Activated CD4-positive, alpha-beta T cell treated with anti-CD3 and anti-CD28 coated beads for 36 hours (primary cell): ENCODE data around the gene LONP2. TPM values are rescaled to one million over a fixed set of nuclear protein-coding genes. Genes with fewer than 3 reads are reported as not detected.
A peak's percentile ranks its signal among the peaks of the same experiment; 100 is the strongest.
"Not testable (repeated sequence)": the region's sequence is repeated elsewhere in the genome, so short reads cannot be mapped to it uniquely, and the experiment has no call there.

Experiments
- ATAC-seq: fragments of 200-7000 bp; cut with Tn5 transposase; one replicate; pipeline ENCODE4 v1.10.0; 2021; ENCODE audit warnings: mild to moderate bottlenecking, moderate library complexity
- CTCF ChIA-PET: fragments of 350-600 bp; sonication (Branson Sonifier 250); formaldehyde crosslinking; loops from one replicate; lab custom pipeline; 2021; ENCODE audit warnings: antibody characterized with exemption; lab: Charles Lee
- POLR2A ChIA-PET: fragments of 350-600 bp; sonication (Branson Sonifier 250); formaldehyde crosslinking; loops from one replicate; lab custom pipeline; 2021; ENCODE audit warnings: antibody characterized with exemption, inconsistent platforms; lab: Charles Lee
- DNase-seq: peaks from one replicate; pipeline ENCODE4 v3.0.0-alpha.2; 2020
- H3K27ac Mint-ChIP-seq: one replicate; pipeline ENCODE4 v1.8.0; 2021; ENCODE audit warnings: mixed read lengths
- H3K27me3 Mint-ChIP-seq: one replicate; pipeline ENCODE4 v1.8.0; 2021; ENCODE audit warnings: mixed read lengths
- H3K36me3 Mint-ChIP-seq: one replicate; pipeline ENCODE4 v1.8.0; 2021; ENCODE audit warnings: low read depth, mixed read lengths
- H3K4me1 Mint-ChIP-seq: one replicate; pipeline ENCODE4 v1.8.0; 2021; ENCODE audit warnings: mixed read lengths
- H3K4me3 Mint-ChIP-seq: one replicate; pipeline ENCODE4 v1.8.0; 2021; ENCODE audit warnings: mild to moderate bottlenecking, moderate library complexity, mixed read lengths
- H3K9me3 Mint-ChIP-seq: one replicate; pipeline ENCODE4 v1.8.0; 2021; ENCODE audit warnings: low read depth, mixed read lengths
- intact Hi-C, 2 experiments: fragments of 100-400 bp; cut with DNase I in 1 of 2; cut with micrococcal nuclease in 1 of 2; formaldehyde crosslinking; loops; one replicate each; pipeline versions ENCODE4 v1.14.2 to v1.15.1; 2022 to 2024; cut with DNase I, micrococcal nuclease
- total RNA-seq, 2 experiments: library from RNA; stranded (reverse); gene quantifications; one replicate each; pipeline ENCODE4 v1.2.3, GENCODE V29; 2021

Gene LONP2
- total RNA-seq, 2 experiments from 2014 or later: 60.3 to 63.2 TPM

DNA sequence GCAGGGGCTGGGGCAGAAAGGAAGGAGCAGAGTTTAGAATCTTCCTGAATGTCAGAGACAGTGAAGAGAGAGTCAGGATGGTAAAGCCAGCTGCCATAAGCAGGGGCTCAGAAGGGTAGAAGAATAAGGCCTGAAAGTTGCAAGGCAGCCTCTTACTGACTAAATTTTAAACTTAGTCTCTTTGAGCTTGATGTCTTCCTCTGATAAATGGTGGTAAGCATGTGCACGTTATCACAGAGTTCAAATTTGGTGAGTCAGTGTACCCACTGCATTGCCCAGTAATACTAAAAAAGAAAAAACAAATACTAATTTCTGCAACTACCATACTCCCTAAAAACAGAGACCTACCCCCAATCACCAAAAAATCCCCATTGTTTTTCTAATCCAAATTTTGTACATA, 96.0 kb downstream of the LONP2 start:
- no peak for DNase-seq
- intact Hi-C loops: no loop called here
- Mint-ChIP-seq H3K4me1 (peaks cover 19% of the 10 kb centered on the region), H3K4me3 (no peak overlapping the region), H3K9me3 (no peaks in the 10 kb centered on the region), H3K36me3 (peaks cover 47% of the 10 kb centered on the region), H3K27ac (peak overlapping the region; percentile 61), H3K27me3 (no peaks in the 10 kb centered on the region)
- CTCF ChIA-PET: interaction anchor here (0.9 kb wide), 1 partner anchor 10 kb away, joined by 3 read pairs; no protein-coding TSS in a partner anchor
- peak; percentile 60 for ATAC-seq
- POLR2A ChIA-PET: interaction anchor here (0.5 kb wide), 1 partner anchor 21 kb away, joined by 3 read pairs; no protein-coding TSS in a partner anchor

- H3K36me3 Mint-ChIP-seq: peaks cover 38% of the 10 kb centered on the region
- ChIA-PET CTCF (no interaction called here), POLR2A (no interaction called here)
- H3K27me3 Mint-ChIP-seq: no peaks in the 10 kb centered on the region
- intact Hi-C loops: no loop called here
- peaks cover 21% of the 10 kb centered on the region for H3K4me1 Mint-ChIP-seq
- DNase-seq: no peak
- H3K9me3 Mint-ChIP-seq: no peaks in the 10 kb centered on the region
- ATAC-seq: no peak
- no peak overlapping the region for H3K4me3 Mint-ChIP-seq
- no peak overlapping the region for H3K27ac Mint-ChIP-seq
These were observed 98.5 kb downstream of the LONP2 start for GRCh38 chr16:48342591-48342990.

GRCh38 chr16:48347191-48347865, 103.2 kb downstream of the LONP2 start:
- ATAC-seq (peak; percentile 40), DNase-seq (no peak)
- H3K27me3 Mint-ChIP-seq: no peaks in the 10 kb centered on the region
- H3K9me3 Mint-ChIP-seq: no peaks in the 10 kb centered on the region
- no peak overlapping the region for H3K27ac Mint-ChIP-seq
- POLR2A ChIA-PET: no interaction called here
- CTCF ChIA-PET: interaction anchor here (0.6 to 2.8 kb wide), 4 partner anchors 64 to 276 kb away, joined by 3 to 12 read pairs (median 4); no protein-coding TSS in a partner anchor
- peaks cover 41% of the 10 kb centered on the region for H3K36me3 Mint-ChIP-seq
- intact Hi-C loops: no loop called here
- no peak overlapping the region for H3K4me3 Mint-ChIP-seq
- peaks cover 10% of the 10 kb centered on the region for H3K4me1 Mint-ChIP-seq

GRCh38 chr16:48347980-48348379, 103.9 kb downstream of the LONP2 start:
- intact Hi-C loops: no loop called here
- CTCF ChIA-PET: interaction anchor here (0.6 to 2.8 kb wide), 6 partner anchors 13 to 275 kb away, joined by 3 to 12 read pairs (median 4); no protein-coding TSS in a partner anchor
- POLR2A ChIA-PET: no interaction called here
- DNase-seq (no peak), ATAC-seq (no peak)
- Mint-ChIP-seq H3K27ac (no peak overlapping the region), H3K4me1 (peaks cover 10% of the 10 kb centered on the region), H3K9me3 (no peaks in the 10 kb centered on the region), H3K36me3 (peaks cover 46% of the 10 kb centered on the region), H3K4me3 (no peak overlapping the region), H3K27me3 (no peaks in the 10 kb centered on the region)

DNA sequence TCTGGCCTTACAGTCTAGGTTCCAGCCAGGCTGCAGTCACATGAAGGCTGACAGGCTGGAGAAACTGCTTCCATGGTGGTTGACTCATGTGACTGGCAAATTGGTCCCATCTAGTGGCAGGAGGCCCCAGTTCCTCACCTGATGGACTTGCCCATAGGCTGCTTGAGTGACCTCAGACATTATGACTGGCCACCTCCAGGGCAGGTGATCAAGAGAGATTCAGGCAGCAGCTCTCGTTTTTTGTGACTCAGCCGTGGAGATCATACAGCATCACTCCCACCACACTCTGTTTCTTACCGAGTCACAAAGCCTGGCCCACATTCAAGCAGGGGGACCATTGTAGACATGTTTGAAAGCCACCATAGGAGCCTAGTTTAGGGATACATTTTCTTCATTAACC, 106.6 kb downstream of the LONP2 start:
- H3K9me3 Mint-ChIP-seq: no peaks in the 10 kb centered on the region
- H3K27me3 Mint-ChIP-seq: no peaks in the 10 kb centered on the region
- ChIA-PET CTCF (interaction anchor here (1.2 to 2.7 kb wide), 3 partner anchors 176 to 280 kb away, joined by 3 to 14 read pairs (median 7); no protein-coding TSS in a partner anchor), POLR2A (no interaction called here)
- H3K4me3 Mint-ChIP-seq: no peak overlapping the region
- intact Hi-C loops: loop anchor here (5.0 kb wide), 2 partner anchors 108 to 192 kb away; partner anchors contain the start of gene LONP2 (in 1 of the 2)
- peaks cover 54% of the 10 kb centered on the region for H3K36me3 Mint-ChIP-seq
- H3K27ac Mint-ChIP-seq: peak overlapping the region; percentile 38
- peak; percentile 56 for DNase-seq
- ATAC-seq: peak; percentile 62
- peaks cover 29% of the 10 kb centered on the region for H3K4me1 Mint-ChIP-seq

- CTCF ChIA-PET: interaction anchor here (0.7 to 5.7 kb wide), 6 partner anchors 13 to 1405 kb away, joined by 3 to 72 read pairs (median 4); no protein-coding TSS in a partner anchor
- no peaks in the 10 kb centered on the region for H3K27me3 Mint-ChIP-seq
These were observed 108.7 kb downstream of the LONP2 start for GRCh38 chr16:48352648-48353390.

DNA sequence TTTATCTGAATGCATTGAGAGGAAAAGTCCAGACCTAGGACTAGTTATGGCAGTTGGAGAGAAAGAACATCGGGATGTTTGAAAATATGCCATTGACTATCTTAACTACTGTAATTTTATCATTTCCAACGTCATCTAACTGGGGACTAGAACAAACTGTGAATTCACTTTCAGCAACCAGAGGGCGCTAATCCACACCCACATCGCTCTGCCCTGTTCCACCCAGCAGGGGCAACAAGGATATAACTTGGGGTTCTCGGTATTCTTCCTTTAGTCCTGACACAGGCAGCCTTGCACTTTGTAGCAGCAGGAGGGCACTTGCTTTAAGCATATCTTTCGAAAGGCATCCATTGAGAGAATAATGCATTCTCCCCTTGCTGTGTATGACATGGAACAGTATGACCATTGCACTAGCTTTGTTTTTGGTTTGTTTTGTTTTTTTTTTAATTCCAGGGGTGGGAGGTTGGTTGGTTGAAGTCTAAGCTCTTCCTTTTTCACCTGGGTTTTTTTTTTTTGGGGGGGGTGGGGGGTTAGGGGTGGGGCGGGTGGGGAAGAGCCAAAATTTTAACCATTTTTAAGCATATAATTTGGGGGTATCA, 109.6 kb downstream of the LONP2 start:
- Mint-ChIP-seq H3K9me3 (no peaks in the 10 kb centered on the region), H3K27me3 (no peaks in the 10 kb centered on the region), H3K27ac (peak overlapping the region; percentile 51), H3K4me1 (peaks cover 25% of the 10 kb centered on the region), H3K36me3 (peaks cover 46% of the 10 kb centered on the region), H3K4me3 (no peak overlapping the region)
- ATAC-seq: peak; percentile 83
- POLR2A ChIA-PET: no interaction called here
- peak; percentile 78 for DNase-seq
- intact Hi-C loops: loop anchor here (1.0 to 5.0 kb wide), 8 partner anchors 32 to 277 kb away; partner anchors contain the start of genes LONP2 (in 1 of the 2) and SIAH1 (in 1 of the 2)
- CTCF ChIA-PET: interaction anchor here (0.6 to 5.7 kb wide), 13 partner anchors 13 to 1406 kb away, joined by 3 to 72 read pairs (median 5); no protein-coding TSS in a partner anchor

More at GRCh38 chr16:48352648-48353390, 108.7 kb downstream of the LONP2 start:
- no peak for ATAC-seq
- POLR2A ChIA-PET: no interaction called here
- Mint-ChIP-seq H3K4me3 (no peak overlapping the region), H3K27ac (no peak overlapping the region), H3K4me1 (peaks cover 24% of the 10 kb centered on the region), H3K36me3 (peaks cover 48% of the 10 kb centered on the region), H3K9me3 (no peaks in the 10 kb centered on the region)
- intact Hi-C loops: loop anchor here (1.0 to 5.0 kb wide), 7 partner anchors 32 to 277 kb away; partner anchors contain the start of genes LONP2 (in 1 of the 2) and SIAH1 (in 1 of the 2)
- no peak for DNase-seq

DNA sequence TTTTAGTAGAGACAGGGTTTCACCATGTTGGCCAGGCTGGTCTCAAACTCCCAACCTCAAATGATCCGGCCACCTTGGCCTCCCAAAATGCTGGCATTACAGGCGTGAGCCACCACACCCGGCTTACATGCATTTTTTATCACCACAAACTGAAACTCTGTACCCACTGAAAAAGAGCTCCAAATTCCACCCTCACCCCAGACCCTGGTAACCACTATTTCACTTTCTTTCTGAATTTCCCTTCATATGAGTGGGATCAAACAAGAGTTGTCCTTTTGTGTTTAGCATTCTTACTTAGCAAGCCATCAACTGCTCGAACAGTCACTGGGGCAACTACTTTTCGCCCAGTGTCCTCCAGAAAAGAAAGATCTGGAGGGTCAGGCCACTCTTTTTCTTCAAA, 110.3 kb downstream of the LONP2 start:
- ATAC-seq (peak; percentile 43), DNase-seq (peak; percentile 30)
- not testable (repeated sequence) for H3K4me3 Mint-ChIP-seq, H3K9me3 Mint-ChIP-seq, H3K27me3 Mint-ChIP-seq, H3K27ac Mint-ChIP-seq
- Mint-ChIP-seq H3K4me1 (peaks cover 25% of the 10 kb centered on the region), H3K36me3 (peaks cover 45% of the 10 kb centered on the region)
- intact Hi-C loops: loop anchor here (1.0 to 5.0 kb wide), 3 partner anchors 104 to 188 kb away; partner anchors contain the start of gene LONP2 (in 1 of the 2)
- ChIA-PET CTCF (interaction anchor here (0.6 to 5.7 kb wide), 10 partner anchors 8 to 275 kb away, joined by 3 to 72 read pairs (median 5); no protein-coding TSS in a partner anchor), POLR2A (interaction anchor here (1.0 kb wide), 1 partner anchor 269 kb away, joined by 5 read pairs; no protein-coding TSS in a partner anchor)

DNA sequence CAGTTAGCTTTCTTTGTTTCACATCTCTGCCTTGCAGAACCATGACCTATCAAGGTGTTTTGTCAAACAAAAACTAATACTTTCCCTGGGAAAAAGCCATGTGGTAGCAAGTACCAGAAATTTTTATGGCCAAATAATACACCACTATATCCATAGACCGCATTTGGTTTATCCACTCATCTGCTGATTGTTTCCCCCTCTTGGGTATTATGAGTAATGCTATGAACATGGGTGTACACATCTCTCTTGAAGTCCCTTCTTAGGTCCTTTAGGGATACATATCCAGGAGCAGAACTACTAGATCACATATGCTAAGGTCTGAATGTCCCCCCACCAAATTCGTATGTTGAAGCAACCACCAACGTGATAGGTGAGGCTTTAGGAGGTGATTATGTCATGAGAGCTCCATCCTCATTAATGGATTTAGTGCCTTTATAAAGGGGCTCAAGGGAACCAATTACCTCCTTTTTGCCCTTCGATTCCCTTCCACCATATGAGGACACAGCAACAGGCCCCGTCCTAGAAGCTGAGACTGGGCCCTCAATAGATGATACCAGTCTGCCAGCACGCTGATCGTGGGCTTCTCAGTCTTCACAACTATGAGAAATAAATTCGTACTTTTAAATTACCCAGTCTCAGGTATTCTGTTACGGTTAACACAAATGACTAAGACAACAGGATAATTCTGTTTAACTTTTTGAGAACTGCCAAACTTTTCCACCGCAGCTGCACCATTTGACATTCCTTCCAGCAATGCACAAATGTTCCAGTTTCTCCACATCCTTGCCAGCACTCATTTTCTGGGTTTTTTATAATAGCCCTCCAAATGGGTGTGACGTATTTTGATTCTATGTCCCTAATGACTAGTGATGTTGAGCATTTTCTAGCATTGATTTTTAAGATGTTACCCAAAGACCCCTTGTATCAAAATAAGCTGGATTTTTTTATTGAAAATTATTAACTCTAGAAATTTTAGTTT, 111.1 kb downstream of the LONP2 start:
- no peaks in the 10 kb centered on the region for H3K27me3 Mint-ChIP-seq
- DNase-seq (no peak), ATAC-seq (no peak)
- peaks cover 25% of the 10 kb centered on the region for H3K4me1 Mint-ChIP-seq
- intact Hi-C loops: loop anchor here (1.0 to 5.0 kb wide), 3 partner anchors 103 to 187 kb away; partner anchors contain the start of gene LONP2 (in 1 of the 2)
- CTCF ChIA-PET: interaction anchor here (0.7 to 5.7 kb wide), 12 partner anchors 9 to 274 kb away, joined by 3 to 72 read pairs (median 4); no protein-coding TSS in a partner anchor
- no peaks in the 10 kb centered on the region for H3K9me3 Mint-ChIP-seq
- no peak overlapping the region for H3K4me3 Mint-ChIP-seq
- peaks cover 39% of the 10 kb centered on the region for H3K36me3 Mint-ChIP-seq
- H3K27ac Mint-ChIP-seq: no peak overlapping the region
- POLR2A ChIA-PET: interaction anchor here (1.0 kb wide), 1 partner anchor 268 kb away, joined by 5 read pairs; no protein-coding TSS in a partner anchor
